ENCODE results near the gene CARD11. TPM values are rescaled to one million over a fixed set of nuclear protein-coding genes. Genes with fewer than 3 reads are reported as not detected.
"Not testable (repeated sequence)": the region's sequence is repeated elsewhere in the genome, so short reads cannot be mapped to it uniquely, and the experiment has no call there.

The CARD11 gene
- total RNA-seq, 1 experiment from 2014 or later: 0.57 TPM

DNA sequence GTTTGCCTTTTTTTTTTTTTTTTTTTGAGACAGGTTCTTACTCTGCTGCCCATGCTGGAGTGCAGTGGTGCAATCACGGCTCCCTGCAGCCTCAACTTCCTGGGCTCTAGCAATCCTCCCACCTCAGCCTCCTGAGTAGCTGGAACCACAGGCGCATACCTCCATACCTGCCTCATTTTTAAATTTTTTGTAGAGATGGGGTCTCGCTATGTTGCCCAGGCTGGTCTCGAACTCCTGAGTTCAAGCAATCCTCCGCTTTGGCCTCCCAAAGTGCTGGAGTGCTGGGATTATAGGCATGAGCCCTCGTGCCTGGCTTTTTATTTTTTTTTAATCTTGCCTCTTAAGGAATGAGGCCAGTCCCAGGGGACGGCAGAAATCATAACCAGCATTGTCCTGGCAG, 5.7 kb downstream of the CARD11 start:
- BruUV-seq (replicated peaks); intact Hi-C loops (cut with micrococcal nuclease); H3K9ac ChIP-seq (ENCODE audit: low read length); H2AFZ ChIP-seq (ENCODE audit: low read depth, low read length, poor library complexity, severe bottlenecking); H3K9me2 ChIP-seq (ENCODE audit: insufficient read depth); H3K4me3 ChIP-seq (replicated peaks in 1 of 2; ENCODE audit: low read depth in 1 of 2, low read length in 2 of 2); H4K20me1 ChIP-seq (ENCODE audit: insufficient read depth); H3K4me1 ChIP-seq (ENCODE audit: control insufficient read depth in 1 of 2, insufficient read depth in 2 of 2, low read length in 2 of 2); H3K36me3 ChIP-seq (ENCODE audit: control insufficient read depth in 1 of 2, insufficient read depth in 2 of 2, low read length in 2 of 2); H3K9me3 ChIP-seq (ENCODE audit: control insufficient read depth in 1 of 2, insufficient read depth in 1 of 2, low read depth in 1 of 2, low read length in 2 of 2); H3K4me2 ChIP-seq (ENCODE audit: low read length); H3K27ac ChIP-seq (ENCODE audit: low read depth, low read length); RAD21 ChIA-PET (ENCODE audit: low non-redundant PET in 1 of 2, low total read pairs in 2 of 2, uncharacterized antibody in 2 of 2, unreplicated experiment in 2 of 2); CTCF ChIA-PET; H3K79me2 ChIP-seq (ENCODE audit: insufficient read depth, low read length); H3K27me3 ChIP-seq (ENCODE audit: insufficient read depth, low read length); POLR2A ChIA-PET; DNase-seq (ENCODE audit: low read depth, low spot score); ATAC-seq: not testable (repeated sequence)

DNA sequence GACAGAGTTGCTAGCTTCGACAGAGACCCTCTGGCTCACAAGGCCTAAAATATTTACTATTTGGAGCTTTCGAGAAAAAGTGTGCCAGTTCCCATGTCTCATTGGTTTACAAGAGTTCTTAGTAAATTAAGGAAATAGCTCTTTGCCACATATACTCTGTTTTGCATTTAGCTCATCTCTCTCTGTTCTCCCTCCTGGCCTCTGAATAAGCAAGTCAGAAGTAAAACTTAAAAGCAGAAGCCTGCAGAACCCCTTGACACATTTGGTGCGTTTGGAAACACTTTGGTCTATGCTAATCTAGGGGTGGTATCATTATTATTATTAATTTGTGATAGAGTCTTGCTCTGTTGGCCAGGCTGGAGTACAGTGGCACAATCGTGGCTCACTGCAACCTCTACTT, 6.4 kb downstream of the CARD11 start:
- H3K4me2 ChIP-seq (ENCODE audit: low read length): no peak overlapping the region
- no peaks in the 10 kb centered on the region for H3K9me2 ChIP-seq (ENCODE audit: insufficient read depth)
- intact Hi-C loops (cut with micrococcal nuclease): no loop called here
- no peak for DNase-seq (ENCODE audit: low read depth, low spot score)
- POLR2A ChIA-PET: no interaction called here
- H3K27ac ChIP-seq (ENCODE audit: low read depth, low read length): no peak overlapping the region
- no peaks in the 10 kb centered on the region for H3K36me3 ChIP-seq (ENCODE audit: control insufficient read depth in 1 of 2, insufficient read depth in 2 of 2, low read length in 2 of 2)
- TF ChIP-seq CEBPB (IDR thresholded peaks at IDR 0.05; ENCODE audit: low read depth) (no peak), ZNF274 (IDR thresholded peaks at IDR 0.05; ENCODE audit: low read depth, low read length) (no peak)
- CTCF ChIA-PET: no interaction called here
- no peak overlapping the region for H2AFZ ChIP-seq (ENCODE audit: low read depth, low read length, poor library complexity, severe bottlenecking)
- H3K9ac ChIP-seq (ENCODE audit: low read length): no peak overlapping the region
- no peaks in the 10 kb centered on the region for H4K20me1 ChIP-seq (ENCODE audit: insufficient read depth)
- BruUV-seq (replicated peaks): no TSS peak
- H3K4me1 ChIP-seq (ENCODE audit: control insufficient read depth in 1 of 2, insufficient read depth in 2 of 2, low read length in 2 of 2): no peaks in the 10 kb centered on the region
- H3K79me2 ChIP-seq (ENCODE audit: insufficient read depth, low read length): no peaks in the 10 kb centered on the region
- H3K4me3 ChIP-seq (replicated peaks in 1 of 2; ENCODE audit: low read depth in 1 of 2, low read length in 2 of 2): no peak overlapping the region
- no peaks in the 10 kb centered on the region for H3K9me3 ChIP-seq (ENCODE audit: control insufficient read depth in 1 of 2, insufficient read depth in 1 of 2, low read depth in 1 of 2, low read length in 2 of 2)
- no peaks in the 10 kb centered on the region for H3K27me3 ChIP-seq (ENCODE audit: insufficient read depth, low read length)
- RAD21 ChIA-PET (ENCODE audit: low non-redundant PET in 1 of 2, low total read pairs in 2 of 2, uncharacterized antibody in 2 of 2, unreplicated experiment in 2 of 2): no interaction called here
- ATAC-seq: no peak

DNA sequence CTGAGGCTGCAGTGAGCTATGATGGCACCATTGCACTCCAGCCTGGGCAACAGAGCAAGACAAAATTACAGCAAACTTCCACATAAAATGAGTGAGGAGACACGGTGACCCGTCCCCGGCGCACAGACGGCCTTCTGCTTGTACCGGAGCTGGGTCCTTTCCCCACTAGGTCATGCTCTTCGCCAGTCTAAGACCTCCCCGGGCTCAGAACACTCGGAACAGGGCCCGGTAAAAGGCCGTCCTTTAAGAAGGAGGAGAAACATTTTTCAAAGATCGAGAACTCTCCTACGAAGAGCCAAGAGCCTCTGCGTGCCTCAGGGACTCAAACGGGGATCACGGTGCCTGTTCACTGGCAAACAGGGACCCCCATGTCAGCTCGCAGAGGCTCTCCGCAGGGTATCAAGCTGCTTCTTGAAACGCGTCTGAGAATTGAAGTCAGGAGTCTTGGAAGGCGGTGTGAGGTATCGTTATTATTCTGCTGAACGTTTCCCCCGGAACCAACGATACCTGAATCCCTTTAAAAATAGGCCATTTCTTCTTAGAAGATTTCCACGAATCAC, 9.0 kb downstream of the CARD11 start:
- CTCF ChIA-PET: no interaction called here

More for the DNA sequence above, 9.0 kb downstream of the CARD11 start:
- Histone ChIP-seq H3K9ac (ENCODE audit: low read length) (no peak overlapping the region), H3K4me2 (ENCODE audit: low read length) (no peak overlapping the region), H3K4me1 (ENCODE audit: control insufficient read depth in 1 of 2, insufficient read depth in 2 of 2, low read length in 2 of 2) (no peaks in the 10 kb centered on the region), H3K9me3 (ENCODE audit: control insufficient read depth in 1 of 2, insufficient read depth in 1 of 2, low read depth in 1 of 2, low read length in 2 of 2) (no peaks in the 10 kb centered on the region), H3K79me2 (ENCODE audit: insufficient read depth, low read length) (no peaks in the 10 kb centered on the region), H3K9me2 (ENCODE audit: insufficient read depth) (no peaks in the 10 kb centered on the region), H2AFZ (ENCODE audit: low read depth, low read length, poor library complexity, severe bottlenecking) (no peak overlapping the region), H3K27me3 (ENCODE audit: insufficient read depth, low read length) (no peaks in the 10 kb centered on the region), H3K36me3 (ENCODE audit: control insufficient read depth in 1 of 2, insufficient read depth in 2 of 2, low read length in 2 of 2) (no peaks in the 10 kb centered on the region), H4K20me1 (ENCODE audit: insufficient read depth) (no peaks in the 10 kb centered on the region), H3K27ac (ENCODE audit: low read depth, low read length) (no peak overlapping the region), H3K4me3 (replicated peaks in 1 of 2; ENCODE audit: low read depth in 1 of 2, low read length in 2 of 2) (no peak overlapping the region)
- DNase-seq (ENCODE audit: low read depth, low spot score): no peak
- no TSS peak for BruUV-seq (replicated peaks)
- TF ChIP-seq JUND (IDR thresholded peaks at IDR 0.05): no peak
- TF ChIP-seq CEBPB (IDR thresholded peaks at IDR 0.05; ENCODE audit: low read depth): no peak
- TF ChIP-seq, protein P1, sequence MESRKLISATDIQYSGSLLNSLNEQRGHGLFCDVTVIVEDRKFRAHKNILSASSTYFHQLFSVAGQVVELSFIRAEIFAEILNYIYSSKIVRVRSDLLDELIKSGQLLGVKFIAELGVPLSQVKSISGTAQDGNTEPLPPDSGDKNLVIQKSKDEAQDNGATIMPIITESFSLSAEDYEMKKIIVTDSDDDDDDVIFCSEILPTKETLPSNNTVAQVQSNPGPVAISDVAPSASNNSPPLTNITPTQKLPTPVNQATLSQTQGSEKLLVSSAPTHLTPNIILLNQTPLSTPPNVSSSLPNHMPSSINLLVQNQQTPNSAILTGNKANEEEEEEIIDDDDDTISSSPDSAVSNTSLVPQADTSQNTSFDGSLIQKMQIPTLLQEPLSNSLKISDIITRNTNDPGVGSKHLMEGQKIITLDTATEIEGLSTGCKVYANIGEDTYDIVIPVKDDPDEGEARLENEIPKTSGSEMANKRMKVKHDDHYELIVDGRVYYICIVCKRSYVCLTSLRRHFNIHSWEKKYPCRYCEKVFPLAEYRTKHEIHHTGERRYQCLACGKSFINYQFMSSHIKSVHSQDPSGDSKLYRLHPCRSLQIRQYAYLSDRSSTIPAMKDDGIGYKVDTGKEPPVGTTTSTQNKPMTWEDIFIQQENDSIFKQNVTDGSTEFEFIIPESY (IDR thresholded peaks at IDR 0.05; ENCODE audit: extremely low read depth, insufficient replicate concordance, low read length): no peak
- no peak for TF ChIP-seq RAD21 (IDR thresholded peaks at IDR 0.05; ENCODE audit: low read depth)
- TF ChIP-seq SP1 (IDR thresholded peaks at IDR 0.05; ENCODE audit: low read depth): no peak
- TF ChIP-seq CBX3 (IDR thresholded peaks at IDR 0.05; ENCODE audit: low read depth): no peak
- TF ChIP-seq SRF (IDR thresholded peaks at IDR 0.05; ENCODE audit: low read depth): no peak
- no peak for TF ChIP-seq ZFX (IDR thresholded peaks at IDR 0.05)
- TF ChIP-seq ELF1 (IDR thresholded peaks at IDR 0.05; ENCODE audit: borderline replicate concordance, low read depth): no peak
- POLR2A ChIA-PET: no interaction called here
- RAD21 ChIA-PET (ENCODE audit: low non-redundant PET in 1 of 2, low total read pairs in 2 of 2, uncharacterized antibody in 2 of 2, unreplicated experiment in 2 of 2): no interaction called here
- intact Hi-C loops (cut with micrococcal nuclease): no loop called here
- no peak for ATAC-seq
